ENCODE results near the gene CPNE7. TPM values are rescaled to one million over a fixed set of nuclear protein-coding genes. Genes with fewer than 3 reads are reported as not detected.

The CPNE7 gene
- total RNA-seq, 1 experiment from 2014 or later = not detected

DNA sequence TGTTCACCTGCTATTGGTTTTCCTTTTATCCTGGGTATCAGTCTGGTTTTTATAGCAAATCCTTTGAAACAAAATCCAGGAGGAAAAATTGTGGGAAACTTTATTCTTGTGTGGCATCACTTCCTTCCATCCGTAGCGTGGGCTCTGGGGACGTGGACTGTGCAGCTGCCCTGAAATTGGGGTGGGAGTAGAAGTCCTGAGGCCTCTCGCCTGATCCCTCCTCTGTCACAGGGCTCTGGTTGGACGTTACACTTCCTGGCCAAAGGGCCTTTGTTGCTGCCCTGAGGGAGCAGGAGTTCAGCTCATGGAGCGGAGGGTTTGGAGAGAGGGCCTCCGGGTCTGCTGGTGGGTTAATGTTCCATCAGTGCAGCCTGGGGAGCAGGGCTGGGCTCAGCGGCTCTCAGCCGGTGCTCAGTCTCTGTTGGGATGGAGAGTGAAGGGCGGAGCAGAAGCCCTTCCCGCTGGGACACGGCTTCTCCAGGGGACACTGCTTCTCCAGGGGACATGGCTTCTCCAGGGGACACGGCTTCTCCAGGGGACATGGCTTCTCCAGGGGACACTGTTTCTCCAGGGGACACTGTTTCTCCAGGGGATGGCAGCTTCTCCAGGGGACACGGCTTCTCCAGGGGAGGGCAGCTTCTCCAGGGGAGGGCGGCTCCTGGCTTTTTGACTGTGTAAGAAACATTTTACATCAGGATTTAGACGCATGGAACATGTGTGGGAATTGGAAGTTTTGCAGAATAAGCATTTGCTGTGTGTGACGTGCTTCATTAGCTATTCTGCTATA lies 30.3 kb upstream of the CPNE7 start:
- Histone ChIP-seq H3K36me3 (peaks cover 63% of the 10 kb centered on the region), H3K4me1 (peaks cover 36% of the 10 kb centered on the region), H3K27me3 (no peaks in the 10 kb centered on the region), H3K4me3 (no peak overlapping the region), H3K9me3 (replicated peaks) (no peaks in the 10 kb centered on the region), H3K27ac (peak overlapping the region; percentile 100)
- peak in 1 of 2 experiments; percentile 59 for DNase-seq

GRCh38 chr16:89545831-89546574 lies 29.6 kb upstream of the CPNE7 start:
- Histone ChIP-seq H3K36me3 (peaks cover 70% of the 10 kb centered on the region), H3K4me3 (no peak overlapping the region), H3K9me3 (replicated peaks) (no peaks in the 10 kb centered on the region), H3K4me1 (peaks cover 36% of the 10 kb centered on the region), H3K27ac (no peak overlapping the region; the same call in 1 of the 2 replicates), H3K27me3 (no peaks in the 10 kb centered on the region)
- no peak for DNase-seq

GRCh38 chr16:89546781-89547180 lies 28.8 kb upstream of the CPNE7 start:
- peaks cover 29% of the 10 kb centered on the region for H3K4me1 ChIP-seq
- DNase-seq = no peak
- H3K36me3 ChIP-seq = peaks cover 73% of the 10 kb centered on the region
- no peak overlapping the region for H3K4me3 ChIP-seq
- H3K27me3 ChIP-seq = no peaks in the 10 kb centered on the region
- H3K9me3 ChIP-seq (replicated peaks) = no peaks in the 10 kb centered on the region
- H3K27ac ChIP-seq = no peak overlapping the region

- Histone ChIP-seq H3K9me3 (replicated peaks) (no peaks in the 10 kb centered on the region), H3K4me1 (peaks cover 24% of the 10 kb centered on the region), H3K27ac (no peak overlapping the region), H3K36me3 (peaks cover 78% of the 10 kb centered on the region), H3K27me3 (no peaks in the 10 kb centered on the region), H3K4me3 (no peak overlapping the region)
- no peak for DNase-seq
Measured at GRCh38 chr16:89547291-89547690, 28.3 kb upstream of the CPNE7 start.

GRCh38 chr16:89547860-89548259 lies 27.7 kb upstream of the CPNE7 start:
- no peaks in the 10 kb centered on the region for H3K27me3 ChIP-seq
- H3K36me3 ChIP-seq = peaks cover 83% of the 10 kb centered on the region
- peaks cover 21% of the 10 kb centered on the region for H3K4me1 ChIP-seq
- H3K9me3 ChIP-seq (replicated peaks) = no peaks in the 10 kb centered on the region
- H3K4me3 ChIP-seq = no peak overlapping the region
- H3K27ac ChIP-seq = no peak overlapping the region
- DNase-seq = no peak

DNA sequence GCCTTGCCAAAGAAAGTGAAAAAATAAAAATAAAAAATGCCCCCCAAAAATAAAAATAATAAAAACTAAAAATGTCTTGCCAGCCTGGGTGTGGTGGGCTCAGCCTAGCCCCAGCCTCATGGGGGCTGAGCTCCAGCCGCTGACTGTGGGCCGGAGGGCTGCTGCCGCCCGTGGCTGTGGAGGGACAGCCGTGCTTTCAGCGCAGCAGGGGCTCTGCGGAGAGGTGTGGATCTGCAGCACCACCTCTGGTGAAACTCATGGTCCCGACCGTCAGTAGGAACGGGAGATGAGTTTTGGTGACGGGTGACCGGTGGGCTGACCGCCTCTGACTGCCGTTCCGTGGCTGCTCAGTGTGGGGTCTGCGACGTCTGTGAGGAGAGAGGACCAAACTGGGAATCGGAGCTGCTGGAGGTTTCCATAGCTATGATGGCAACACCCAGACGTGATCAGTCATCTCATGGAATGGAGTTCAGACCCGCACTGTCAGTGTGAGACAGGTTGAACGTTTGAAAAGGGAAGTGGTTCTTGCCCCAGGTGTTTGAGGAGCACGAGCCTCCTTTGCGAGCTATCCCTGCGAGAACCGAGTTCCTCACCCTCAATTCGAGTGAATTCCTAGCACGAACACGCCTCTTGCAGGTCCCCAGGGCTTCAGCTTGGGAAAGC lies 27.1 kb upstream of the CPNE7 start:
- peaks cover 17% of the 10 kb centered on the region for H3K4me1 ChIP-seq
- H3K27me3 ChIP-seq = no peaks in the 10 kb centered on the region
- H3K4me3 ChIP-seq = no peak overlapping the region
- DNase-seq = no peak
- no peaks in the 10 kb centered on the region for H3K9me3 ChIP-seq (replicated peaks)
- peak overlapping the region; percentile 6; the same call in 1 of the 2 replicates for H3K27ac ChIP-seq
- peaks cover 89% of the 10 kb centered on the region for H3K36me3 ChIP-seq

DNA sequence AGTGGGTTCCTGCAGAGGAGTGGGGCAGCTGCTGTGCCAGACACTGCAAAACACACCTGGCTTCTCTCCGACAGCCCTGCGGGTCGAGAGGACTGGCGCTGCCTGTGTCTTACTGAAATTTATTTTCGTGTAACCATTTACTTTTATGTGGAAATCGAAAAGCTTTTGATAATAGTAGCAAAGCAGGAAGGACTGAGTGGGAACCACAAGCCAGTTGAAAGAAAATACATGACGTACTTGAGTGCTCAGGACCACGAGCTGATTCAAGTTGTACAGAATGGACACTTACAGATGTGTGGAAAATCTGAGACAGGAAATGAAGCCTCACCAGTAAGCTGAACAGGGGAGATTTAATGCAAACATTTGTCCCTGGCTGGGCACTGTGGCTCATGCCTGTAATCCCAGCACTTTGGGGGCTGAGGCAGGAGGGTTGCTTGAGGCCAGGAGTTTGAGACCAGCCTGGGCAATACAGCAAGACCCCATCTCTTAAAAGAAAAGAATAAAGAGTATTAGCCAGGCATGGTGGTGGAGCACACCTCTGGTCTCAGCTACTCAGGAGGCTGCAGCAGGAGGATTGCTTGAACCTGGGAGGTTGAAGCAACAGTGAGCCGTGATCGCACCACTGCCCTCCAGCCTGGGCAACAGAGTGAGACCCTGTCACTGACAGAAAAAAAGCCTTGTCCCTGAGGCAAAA lies 26.4 kb upstream of the CPNE7 start:
- H3K4me1 ChIP-seq = peaks cover 10% of the 10 kb centered on the region
- no peaks in the 10 kb centered on the region for H3K9me3 ChIP-seq (replicated peaks)
- peaks cover 84% of the 10 kb centered on the region for H3K36me3 ChIP-seq
- no peak for DNase-seq
- no peak overlapping the region for H3K4me3 ChIP-seq
- peak overlapping the region; percentile 6; the same call in 1 of the 2 replicates for H3K27ac ChIP-seq
- H3K27me3 ChIP-seq = no peaks in the 10 kb centered on the region

DNA sequence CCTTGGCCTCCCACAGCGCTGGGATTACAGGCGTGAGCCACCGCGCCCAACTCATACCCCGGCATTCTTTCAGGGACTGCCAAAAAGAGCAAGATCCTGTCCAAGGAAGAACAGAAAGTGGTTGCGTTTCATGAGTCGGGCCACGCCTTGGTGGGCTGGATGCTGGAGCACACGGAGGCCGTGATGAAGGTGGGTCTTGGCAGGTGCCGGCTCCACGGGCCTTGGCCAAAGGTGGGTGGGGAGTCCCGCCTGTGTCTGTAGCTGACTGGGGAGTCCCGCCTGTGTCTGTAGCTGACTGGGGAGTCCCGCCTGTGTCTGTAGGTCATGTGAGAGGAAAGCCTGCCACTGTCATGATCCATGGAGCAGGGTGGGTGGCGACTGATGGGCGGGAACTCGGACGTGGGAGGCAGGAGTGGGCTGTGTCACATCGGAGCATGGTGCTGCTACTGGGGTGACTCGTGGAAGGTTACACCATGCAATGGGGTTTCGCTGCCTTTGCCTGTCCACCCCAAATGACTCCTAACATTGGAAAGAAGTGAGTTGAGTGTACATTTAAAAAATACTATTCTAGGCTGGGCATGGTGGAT lies 25.0 kb upstream of the CPNE7 start:
- no peak overlapping the region for H3K27ac ChIP-seq
- no peaks in the 10 kb centered on the region for H3K4me1 ChIP-seq
- H3K27me3 ChIP-seq = no peaks in the 10 kb centered on the region
- no peak for DNase-seq
- no peak overlapping the region for H3K4me3 ChIP-seq
- H3K36me3 ChIP-seq = peaks cover 81% of the 10 kb centered on the region
- H3K9me3 ChIP-seq (replicated peaks) = no peaks in the 10 kb centered on the region

- H3K36me3 ChIP-seq = peaks cover 69% of the 10 kb centered on the region
- H3K4me3 ChIP-seq = no peak overlapping the region
- no peaks in the 10 kb centered on the region for H3K27me3 ChIP-seq
- no peaks in the 10 kb centered on the region for H3K9me3 ChIP-seq (replicated peaks)
- H3K27ac ChIP-seq = no peak overlapping the region
- H3K4me1 ChIP-seq = peaks cover 3% of the 10 kb centered on the region; the same call in 1 of the 2 replicates
- no peak for DNase-seq
Measured at GRCh38 chr16:89552329-89552728, 23.2 kb upstream of the CPNE7 start.

DNA sequence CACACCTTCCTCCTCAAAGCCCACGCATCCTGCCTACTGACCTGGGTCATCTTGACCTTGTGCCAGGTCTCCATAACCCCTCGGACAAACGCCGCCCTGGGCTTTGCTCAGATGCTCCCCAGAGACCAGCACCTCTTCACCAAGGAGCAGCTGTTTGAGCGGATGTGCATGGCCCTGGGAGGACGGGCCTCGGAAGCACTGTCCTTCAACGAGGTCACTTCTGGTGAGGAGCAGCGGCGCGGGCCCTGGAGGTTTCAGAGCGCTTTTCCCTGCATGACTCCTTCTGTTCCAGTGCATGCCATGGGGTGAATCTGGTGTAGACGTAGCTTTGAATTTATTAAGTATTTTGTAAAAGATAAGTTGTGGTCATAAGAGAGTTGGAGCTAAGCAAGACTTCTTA lies 22.6 kb upstream of the CPNE7 start:
- H3K4me3 ChIP-seq = no peak overlapping the region
- H3K36me3 ChIP-seq = peaks cover 63% of the 10 kb centered on the region

GRCh38 chr16:89553733-89554132 lies 21.8 kb upstream of the CPNE7 start:
- Histone ChIP-seq H3K9me3 (replicated peaks) (no peaks in the 10 kb centered on the region), H3K4me1 (peaks cover 8% of the 10 kb centered on the region), H3K27ac (no peak overlapping the region), H3K27me3 (no peaks in the 10 kb centered on the region), H3K4me3 (no peak overlapping the region), H3K36me3 (peaks cover 55% of the 10 kb centered on the region)
- DNase-seq = no peak

More for the DNA sequence above, 22.6 kb upstream of the CPNE7 start:
- Histone ChIP-seq H3K27ac (no peak overlapping the region), H3K27me3 (no peaks in the 10 kb centered on the region), H3K9me3 (replicated peaks) (no peaks in the 10 kb centered on the region), H3K4me1 (peaks cover 6% of the 10 kb centered on the region; the same call in 1 of the 2 replicates)
- DNase-seq = no peak

DNA sequence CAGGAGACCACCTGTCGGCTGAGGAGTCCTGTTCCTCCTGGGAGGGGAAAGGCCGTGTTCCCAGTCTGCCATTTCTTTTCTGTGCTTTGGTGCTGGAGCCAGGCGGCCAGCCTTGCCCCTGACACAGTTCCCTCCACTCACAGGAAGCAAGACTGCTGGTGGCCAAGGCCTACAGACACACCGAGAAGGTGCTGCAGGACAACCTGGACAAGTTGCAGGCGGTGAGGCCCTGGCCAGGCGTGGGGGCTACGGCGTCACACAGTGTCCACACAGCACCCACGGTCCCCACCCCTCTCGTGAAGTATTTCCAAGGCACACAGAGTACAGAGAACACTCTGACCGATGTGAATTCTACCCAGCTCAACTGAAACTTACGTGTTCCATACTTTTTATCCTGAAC lies 21.2 kb upstream of the CPNE7 start:
- no peak for DNase-seq
- peaks cover 49% of the 10 kb centered on the region for H3K36me3 ChIP-seq

DNA sequence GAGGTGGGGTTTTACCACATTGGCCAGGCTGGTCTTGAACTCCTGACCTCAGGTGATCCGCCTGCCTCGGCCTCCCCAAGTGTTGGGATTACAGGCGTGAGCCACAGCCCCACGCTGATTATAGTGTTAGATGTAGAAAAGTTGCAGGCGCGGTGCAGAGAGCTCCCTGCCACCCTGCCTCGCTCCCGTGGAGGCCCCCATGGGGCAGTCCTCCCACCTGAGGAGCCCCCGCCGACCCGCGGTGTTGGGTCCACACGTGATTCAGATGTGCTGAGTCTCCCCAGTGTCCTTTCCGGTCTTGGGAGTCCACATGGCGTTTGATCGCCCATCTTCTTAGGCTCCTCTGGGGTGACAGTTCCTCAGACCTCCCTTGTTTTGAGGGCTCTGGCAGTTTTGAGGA lies 20.3 kb upstream of the CPNE7 start:
- Histone ChIP-seq H3K4me1 (peaks cover 18% of the 10 kb centered on the region), H3K27ac (no peak overlapping the region), H3K36me3 (peaks cover 40% of the 10 kb centered on the region), H3K9me3 (replicated peaks) (no peaks in the 10 kb centered on the region), H3K27me3 (no peaks in the 10 kb centered on the region), H3K4me3 (no peak overlapping the region)
- DNase-seq = no peak

More for the DNA sequence above, 21.2 kb upstream of the CPNE7 start:
- Histone ChIP-seq H3K4me3 (no peak overlapping the region), H3K27me3 (no peaks in the 10 kb centered on the region), H3K27ac (no peak overlapping the region), H3K4me1 (peaks cover 14% of the 10 kb centered on the region), H3K9me3 (replicated peaks) (no peaks in the 10 kb centered on the region)

DNA sequence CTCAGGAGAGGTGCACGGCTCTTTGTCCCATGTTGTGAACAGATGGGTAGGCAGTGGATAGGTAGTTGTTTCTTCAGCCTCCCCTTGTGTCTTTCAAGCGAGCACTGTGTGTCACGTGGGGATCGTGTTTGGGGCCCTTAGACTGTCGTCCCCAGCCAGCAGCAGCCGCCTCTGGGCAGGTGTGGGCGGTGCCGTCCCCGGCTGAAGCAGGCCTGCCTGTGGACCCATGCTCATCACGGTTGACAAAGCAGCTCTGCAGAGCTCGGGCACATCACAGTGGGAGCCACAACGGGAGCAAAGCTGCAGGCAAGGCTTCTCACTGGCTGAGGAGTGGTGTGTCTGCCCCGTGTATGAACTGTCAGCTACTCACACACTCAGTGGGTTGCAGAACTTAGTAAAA lies 19.8 kb upstream of the CPNE7 start:
- no peak overlapping the region for H3K4me3 ChIP-seq
- no peaks in the 10 kb centered on the region for H3K9me3 ChIP-seq (replicated peaks)
- DNase-seq = no peak
- H3K36me3 ChIP-seq = peaks cover 35% of the 10 kb centered on the region
- peaks cover 18% of the 10 kb centered on the region for H3K4me1 ChIP-seq
- no peak overlapping the region for H3K27ac ChIP-seq
- no peaks in the 10 kb centered on the region for H3K27me3 ChIP-seq

All from SJCRH30 (cell line).